ENCODE results near the gene KDM1A. TPM values are rescaled to one million over a fixed set of nuclear protein-coding genes. Genes with fewer than 3 reads are reported as not detected.

KDM1A gene
- total RNA-seq, 1 donor from 2014 or later, result 27.4 TPM

GRCh38 chr1:23108918-23109533 is 89.8 kb downstream of the KDM1A start:
- Histone ChIP-seq H3K4me3 (no peak overlapping the region), H3K4me1 (peaks cover 39% of the 10 kb centered on the region), H3K27ac (replicated peaks) (no peak overlapping the region), H3K36me3 (peaks cover 25% of the 10 kb centered on the region), H3K27me3 (ENCODE audit: low read depth) (no peaks in the 10 kb centered on the region), H3K9me3 (replicated peaks) (no peaks in the 10 kb centered on the region)
- intact Hi-C loops (cut with micrococcal nuclease), result no loop called here
- no peak for TF ChIP-seq CTCF (IDR thresholded peaks at IDR 0.05; ENCODE audit: borderline replicate concordance)
- no peak for DNase-seq

GRCh38 chr1:23110391-23110790 is 91.1 kb downstream of the KDM1A start:
- Histone ChIP-seq H3K27ac (replicated peaks) (no peak overlapping the region), H3K9me3 (replicated peaks) (no peaks in the 10 kb centered on the region), H3K4me1 (peaks cover 47% of the 10 kb centered on the region), H3K27me3 (ENCODE audit: low read depth) (no peaks in the 10 kb centered on the region), H3K36me3 (peaks cover 25% of the 10 kb centered on the region), H3K4me3 (no peak overlapping the region)
- no peak for TF ChIP-seq CTCF (IDR thresholded peaks at IDR 0.05; ENCODE audit: borderline replicate concordance)
- DNase-seq, result no peak
- intact Hi-C loops (cut with micrococcal nuclease), result no loop called here

DNA sequence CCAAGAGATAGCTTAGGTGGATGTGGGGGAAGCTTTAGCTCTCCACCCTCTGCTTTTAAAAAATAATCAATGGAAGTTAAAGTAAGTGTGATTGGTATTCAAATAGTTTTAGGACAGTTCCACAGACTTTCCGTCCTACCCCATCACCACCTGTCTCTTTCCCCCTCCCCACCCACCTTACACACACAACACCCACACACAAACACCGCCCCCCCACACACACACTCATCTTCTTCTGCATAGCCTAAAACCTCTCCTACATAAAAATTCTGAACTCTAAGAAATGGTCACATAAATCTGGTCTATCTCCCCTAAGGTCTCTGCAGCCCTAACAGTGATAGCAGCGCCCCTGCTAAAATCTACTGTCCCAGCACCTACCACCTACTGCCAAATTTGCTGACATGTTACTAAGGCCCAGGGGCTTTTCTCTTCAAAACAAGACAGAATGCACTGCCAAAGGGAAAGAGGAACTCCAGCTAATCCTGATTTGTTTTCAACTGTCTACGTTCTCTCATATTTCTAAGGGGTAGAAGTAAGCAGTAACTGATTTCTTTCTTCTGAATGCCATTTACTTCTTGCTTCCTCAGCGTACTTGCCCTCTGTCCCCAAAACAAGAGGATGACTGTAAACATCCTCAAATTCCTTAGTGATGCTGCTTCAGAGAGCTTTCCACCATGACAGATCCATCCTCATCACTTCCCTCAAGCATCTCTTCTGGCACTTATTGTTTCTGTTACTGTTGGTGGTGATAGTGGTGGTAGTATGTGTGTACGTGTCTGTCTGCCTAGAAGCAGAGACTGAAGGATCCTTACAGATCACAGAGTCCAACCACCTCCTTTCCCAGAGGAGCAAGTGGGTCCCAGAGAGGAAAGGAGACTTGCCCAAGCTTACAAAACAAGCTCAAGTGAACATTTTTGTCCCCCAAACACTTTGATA is 92.6 kb downstream of the KDM1A start:
- no peak overlapping the region for H3K4me3 ChIP-seq
- peaks cover 54% of the 10 kb centered on the region for H3K4me1 ChIP-seq
- peaks cover 17% of the 10 kb centered on the region for H3K36me3 ChIP-seq
- no peaks in the 10 kb centered on the region for H3K9me3 ChIP-seq (replicated peaks)
- H3K27me3 ChIP-seq (ENCODE audit: low read depth), result no peaks in the 10 kb centered on the region
- DNase-seq, result no peak
- H3K27ac ChIP-seq (replicated peaks), result no peak overlapping the region
- intact Hi-C loops (cut with micrococcal nuclease), result no loop called here
- TF ChIP-seq CTCF (IDR thresholded peaks at IDR 0.05; ENCODE audit: borderline replicate concordance), result no peak

DNA sequence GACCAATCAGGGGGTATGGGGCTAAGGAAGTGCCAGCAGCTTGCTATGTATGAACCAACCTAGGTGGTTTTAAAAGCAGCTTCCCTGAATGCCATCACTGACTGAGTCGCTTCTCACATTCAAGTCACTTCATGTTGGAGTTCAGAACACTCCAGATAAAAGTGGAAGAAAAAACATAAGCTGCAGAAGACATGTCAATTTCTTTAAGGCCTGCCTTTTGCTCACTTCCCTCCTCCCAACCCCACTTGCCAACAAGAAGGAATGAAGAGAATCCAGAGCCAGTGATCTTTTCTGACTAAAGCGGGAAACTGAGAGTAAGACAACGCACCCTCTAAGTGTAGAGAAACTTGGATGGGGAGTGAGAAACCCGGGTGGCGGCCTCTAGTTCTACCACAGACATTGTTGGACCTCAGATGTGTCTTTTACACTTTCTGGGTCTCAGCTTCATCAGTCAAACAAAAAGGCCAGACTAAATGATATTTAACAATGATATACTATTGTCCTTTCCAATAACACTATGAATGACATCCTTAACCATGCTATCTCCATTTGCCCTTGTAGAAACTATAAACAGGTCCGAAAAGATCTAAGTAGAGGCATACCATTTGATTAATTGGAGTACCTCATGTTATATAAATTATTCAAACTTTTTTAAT is 95.3 kb downstream of the KDM1A start:
- no peak for DNase-seq
- Histone ChIP-seq H3K36me3 (no peaks in the 10 kb centered on the region), H3K27ac (replicated peaks) (peak overlapping the region; percentile 24), H3K4me3 (no peak overlapping the region), H3K27me3 (ENCODE audit: low read depth) (no peaks in the 10 kb centered on the region), H3K9me3 (replicated peaks) (no peaks in the 10 kb centered on the region), H3K4me1 (peaks cover 66% of the 10 kb centered on the region)
- TF ChIP-seq CTCF (IDR thresholded peaks at IDR 0.05; ENCODE audit: borderline replicate concordance), result no peak
- intact Hi-C loops (cut with micrococcal nuclease), result no loop called here

GRCh38 chr1:23116216-23116836 is 97.1 kb downstream of the KDM1A start:
- H3K4me3 ChIP-seq, result no peak overlapping the region
- no peaks in the 10 kb centered on the region for H3K27me3 ChIP-seq (ENCODE audit: low read depth)
- H3K27ac ChIP-seq (replicated peaks), result no peak overlapping the region
- intact Hi-C loops (cut with micrococcal nuclease), result no loop called here
- H3K36me3 ChIP-seq, result no peaks in the 10 kb centered on the region
- H3K9me3 ChIP-seq (replicated peaks), result no peaks in the 10 kb centered on the region
- no peak for TF ChIP-seq CTCF (IDR thresholded peaks at IDR 0.05; ENCODE audit: borderline replicate concordance)
- DNase-seq, result no peak
- H3K4me1 ChIP-seq, result peaks cover 75% of the 10 kb centered on the region
